Activated B cell treated with CpG ODN at 0.5 μM for 24 hours (primary cell): ENCODE measurements around the gene SLC2A13. TPM values are rescaled to one million over a fixed set of nuclear protein-coding genes. Genes with fewer than 3 reads are reported as not detected.

Experiments
- ATAC-seq: fragments of 200-7000 bp; cut with Tn5 transposase; one replicate; pipeline ENCODE4 v1.10.0; 2021; ENCODE audit warnings: low read depth, mild to moderate bottlenecking, moderate library complexity
- CTCF ChIA-PET: fragments of 350-600 bp; sonication (Branson Sonifier 250); formaldehyde crosslinking; loops from one replicate; lab custom pipeline; 2021; ENCODE audit warnings: antibody characterized with exemption; lab: Charles Lee
- POLR2A ChIA-PET: fragments of 350-600 bp; sonication (Branson Sonifier 250); formaldehyde crosslinking; loops from one replicate; lab custom pipeline; 2021; ENCODE audit warnings: antibody characterized with exemption; lab: Charles Lee
- DNase-seq: peaks from one replicate; pipeline ENCODE4 v3.0.0; 2022
- H3K27ac Mint-ChIP-seq: one replicate; pipeline ENCODE4 v1.8.0; 2020; ENCODE audit warnings: mixed read lengths
- H3K27me3 Mint-ChIP-seq: one replicate; pipeline ENCODE4 v1.8.0; 2021; ENCODE audit warnings: mixed read lengths
- H3K36me3 Mint-ChIP-seq: one replicate; pipeline ENCODE4 v1.8.0; 2021; ENCODE audit warnings: low read depth, mixed read lengths
- H3K4me1 Mint-ChIP-seq: one replicate; pipeline ENCODE4 v1.8.0; 2021; ENCODE audit warnings: mixed read lengths
- H3K4me3 Mint-ChIP-seq: one replicate; pipeline ENCODE4 v1.8.0; 2020; ENCODE audit warnings: mild to moderate bottlenecking, mixed read lengths
- H3K9me3 Mint-ChIP-seq: one replicate; pipeline ENCODE4 v1.8.0; 2020; ENCODE audit warnings: mixed read lengths
- intact Hi-C: fragments of 100-400 bp; cut with micrococcal nuclease; formaldehyde crosslinking; loops from one replicate; pipeline ENCODE4 v1.15.1; 2024
- total RNA-seq: library from RNA; stranded (reverse); gene quantifications from 2 replicates; pipeline ENCODE4 v1.2.3, GENCODE V29; 2022
- TF ChIP-seq, protein P1 (sequence below): fragments of 200-600 bp; IDR thresholded peaks from one replicate; pipeline ENCODE4 v1.8.0; 2022; ENCODE audit warnings: antibody characterized with exemption, mild to moderate bottlenecking

The SLC2A13 gene
- total RNA-seq, 1 donor from 2014 or later, result 17.9 TPM

DNA sequence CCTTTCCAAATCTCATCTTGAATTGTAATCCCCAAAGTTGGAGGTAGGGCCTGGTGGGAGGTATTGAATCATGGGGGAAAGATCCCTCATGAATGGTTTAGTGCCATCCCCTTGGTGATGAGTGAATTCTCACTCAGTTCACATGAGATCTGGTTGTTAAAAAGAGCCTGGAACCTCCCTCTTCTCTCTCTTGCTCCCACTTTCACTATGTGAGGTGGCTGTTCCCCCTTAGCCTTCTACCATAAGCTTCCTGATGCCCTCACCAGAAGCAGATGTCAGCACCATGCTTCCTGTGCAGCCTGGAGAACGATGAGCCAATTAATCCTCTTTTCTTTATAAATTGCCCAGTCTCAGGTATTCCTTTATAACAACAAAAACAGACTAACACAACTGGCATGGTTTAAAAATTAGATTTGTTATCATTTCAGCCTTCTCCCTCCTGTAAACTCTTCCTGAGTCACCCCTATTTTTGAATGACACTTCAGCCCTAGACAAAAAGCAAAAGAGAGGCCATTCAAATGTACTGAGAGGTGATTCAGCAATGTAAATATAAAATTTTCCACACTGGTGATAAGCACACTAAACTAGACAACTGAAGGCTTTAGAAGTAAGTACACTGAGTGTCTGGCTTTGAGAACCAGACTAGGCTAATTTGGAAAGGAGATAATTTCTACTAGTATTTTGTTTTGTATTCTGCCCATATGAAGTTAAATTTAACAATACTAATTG, 274.1 kb downstream of the SLC2A13 start:
- no peak overlapping the region for H3K27ac Mint-ChIP-seq
- no peak for DNase-seq
- POLR2A ChIA-PET, result no interaction called here
- TF ChIP-seq, protein P1, sequence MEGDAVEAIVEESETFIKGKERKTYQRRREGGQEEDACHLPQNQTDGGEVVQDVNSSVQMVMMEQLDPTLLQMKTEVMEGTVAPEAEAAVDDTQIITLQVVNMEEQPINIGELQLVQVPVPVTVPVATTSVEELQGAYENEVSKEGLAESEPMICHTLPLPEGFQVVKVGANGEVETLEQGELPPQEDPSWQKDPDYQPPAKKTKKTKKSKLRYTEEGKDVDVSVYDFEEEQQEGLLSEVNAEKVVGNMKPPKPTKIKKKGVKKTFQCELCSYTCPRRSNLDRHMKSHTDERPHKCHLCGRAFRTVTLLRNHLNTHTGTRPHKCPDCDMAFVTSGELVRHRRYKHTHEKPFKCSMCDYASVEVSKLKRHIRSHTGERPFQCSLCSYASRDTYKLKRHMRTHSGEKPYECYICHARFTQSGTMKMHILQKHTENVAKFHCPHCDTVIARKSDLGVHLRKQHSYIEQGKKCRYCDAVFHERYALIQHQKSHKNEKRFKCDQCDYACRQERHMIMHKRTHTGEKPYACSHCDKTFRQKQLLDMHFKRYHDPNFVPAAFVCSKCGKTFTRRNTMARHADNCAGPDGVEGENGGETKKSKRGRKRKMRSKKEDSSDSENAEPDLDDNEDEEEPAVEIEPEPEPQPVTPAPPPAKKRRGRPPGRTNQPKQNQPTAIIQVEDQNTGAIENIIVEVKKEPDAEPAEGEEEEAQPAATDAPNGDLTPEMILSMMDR, result no peak
- H3K36me3 Mint-ChIP-seq, result peaks cover 5% of the 10 kb centered on the region
- no peak overlapping the region for H3K4me3 Mint-ChIP-seq
- CTCF ChIA-PET, result no interaction called here
- no peaks in the 10 kb centered on the region for H3K9me3 Mint-ChIP-seq
- no peaks in the 10 kb centered on the region for H3K27me3 Mint-ChIP-seq
- no peak for ATAC-seq
- intact Hi-C loops, result no loop called here
- peaks cover 5% of the 10 kb centered on the region for H3K4me1 Mint-ChIP-seq

DNA sequence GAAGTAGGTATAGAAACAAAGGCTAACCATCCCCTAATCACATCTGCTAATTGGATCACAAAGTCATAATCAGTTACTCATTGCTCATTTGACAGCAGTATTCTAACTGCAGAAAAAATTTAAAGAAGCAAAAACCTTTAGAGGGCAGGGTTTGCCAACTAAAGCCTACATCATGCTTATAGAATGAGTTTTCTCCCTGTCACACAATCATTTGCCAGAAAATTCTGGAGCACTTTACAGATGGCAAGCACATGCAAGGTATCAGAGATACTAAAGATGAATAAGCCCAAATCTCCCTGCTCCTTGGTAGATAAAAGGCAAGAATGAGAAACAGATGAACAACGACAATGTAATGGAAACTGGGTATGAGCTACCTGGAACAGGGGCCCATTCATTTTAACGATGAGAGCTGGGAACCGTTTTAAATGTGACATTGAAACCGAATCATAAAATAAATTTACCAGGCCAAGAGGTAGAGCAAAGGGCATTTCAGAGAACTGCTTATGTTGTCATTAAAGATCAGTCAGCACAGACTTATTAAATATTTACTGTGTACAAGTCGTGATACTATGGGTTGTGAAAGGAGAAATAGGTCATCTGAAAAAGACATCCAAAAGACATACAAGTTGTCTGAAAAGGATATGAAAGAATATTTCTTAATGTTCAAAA, 274.9 kb downstream of the SLC2A13 start:
- TF ChIP-seq, protein P1, result no peak
- ATAC-seq (no peak), DNase-seq (no peak)
- ChIA-PET POLR2A (no interaction called here), CTCF (no interaction called here)
- Mint-ChIP-seq H3K9me3 (no peaks in the 10 kb centered on the region), H3K27ac (no peak overlapping the region), H3K4me1 (peaks cover 3% of the 10 kb centered on the region), H3K4me3 (no peak overlapping the region), H3K36me3 (peaks cover 5% of the 10 kb centered on the region), H3K27me3 (no peaks in the 10 kb centered on the region)
- intact Hi-C loops, result no loop called here

DNA sequence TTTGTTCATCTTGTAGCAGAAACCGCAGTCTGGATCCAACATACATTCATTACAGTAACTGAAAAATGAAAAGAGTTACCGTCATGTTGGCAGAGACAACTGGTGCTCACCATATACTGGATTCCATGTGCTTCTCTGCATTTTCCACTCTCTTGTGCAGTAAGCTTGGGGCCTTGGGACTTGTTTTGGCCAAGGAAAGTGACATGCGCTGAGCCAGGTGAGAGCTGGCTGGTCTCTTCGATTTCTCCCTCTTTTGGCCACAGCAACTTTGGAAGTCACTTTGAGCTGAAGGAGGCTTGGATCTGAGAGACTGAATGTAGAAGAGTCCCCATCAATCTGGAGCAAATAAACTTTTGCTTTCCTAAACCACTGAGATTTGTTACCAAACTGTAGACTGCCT, 275.7 kb downstream of the SLC2A13 start:
- no peak for DNase-seq
- ChIA-PET CTCF (no interaction called here), POLR2A (no interaction called here)
- Mint-ChIP-seq H3K9me3 (no peaks in the 10 kb centered on the region), H3K36me3 (peaks cover 5% of the 10 kb centered on the region), H3K27me3 (no peaks in the 10 kb centered on the region), H3K4me1 (no peaks in the 10 kb centered on the region), H3K27ac (no peak overlapping the region), H3K4me3 (no peak overlapping the region)
- intact Hi-C loops, result no loop called here
- no peak for ATAC-seq
- TF ChIP-seq, protein P1, result no peak

DNA sequence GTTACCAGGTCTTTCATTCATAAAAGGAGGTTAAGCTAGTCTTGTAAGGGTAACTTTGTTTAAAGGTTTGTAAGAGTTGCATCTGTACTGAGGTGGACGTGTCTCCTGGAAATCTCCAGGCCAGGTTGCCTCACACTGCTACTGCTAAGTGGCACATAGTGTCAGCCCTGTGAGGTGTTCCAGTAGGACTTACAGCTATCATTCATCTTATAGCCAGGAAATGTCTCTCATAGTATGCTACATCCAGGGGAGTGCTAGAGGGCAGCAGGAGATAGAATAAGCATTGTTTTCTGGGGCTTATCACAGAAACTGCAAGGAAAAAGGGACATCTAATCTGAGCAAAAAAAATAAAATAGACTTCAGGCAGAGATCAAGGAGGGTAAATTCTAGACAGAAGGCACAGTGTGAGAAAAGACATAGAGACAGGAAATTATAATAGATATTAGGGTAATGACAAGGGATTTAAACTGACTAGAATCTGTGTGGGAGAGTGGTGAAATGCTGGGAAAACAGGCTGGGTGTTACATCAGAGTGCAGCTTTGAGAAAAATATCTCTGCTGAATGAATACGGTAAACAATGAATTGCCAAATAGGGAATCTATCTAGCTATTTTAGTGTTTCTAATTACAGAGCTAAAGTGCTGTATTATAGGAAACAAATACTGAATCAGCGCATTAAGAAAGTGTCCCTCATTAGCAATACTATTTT, 281.2 kb downstream of the SLC2A13 start:
- H3K36me3 Mint-ChIP-seq, result peaks cover 5% of the 10 kb centered on the region
- DNase-seq (no peak), ATAC-seq (no peak)
- intact Hi-C loops, result no loop called here
- no peak overlapping the region for H3K27ac Mint-ChIP-seq
- CTCF ChIA-PET, result interaction anchor here (0.8 kb wide), 1 partner anchor 167 kb away, joined by 4 read pairs; no protein-coding TSS in a partner anchor
- no peak overlapping the region for H3K4me3 Mint-ChIP-seq
- no peaks in the 10 kb centered on the region for H3K27me3 Mint-ChIP-seq
- no peaks in the 10 kb centered on the region for H3K9me3 Mint-ChIP-seq
- POLR2A ChIA-PET, result no interaction called here
- TF ChIP-seq, protein P1, result no peak
- H3K4me1 Mint-ChIP-seq, result no peaks in the 10 kb centered on the region

DNA sequence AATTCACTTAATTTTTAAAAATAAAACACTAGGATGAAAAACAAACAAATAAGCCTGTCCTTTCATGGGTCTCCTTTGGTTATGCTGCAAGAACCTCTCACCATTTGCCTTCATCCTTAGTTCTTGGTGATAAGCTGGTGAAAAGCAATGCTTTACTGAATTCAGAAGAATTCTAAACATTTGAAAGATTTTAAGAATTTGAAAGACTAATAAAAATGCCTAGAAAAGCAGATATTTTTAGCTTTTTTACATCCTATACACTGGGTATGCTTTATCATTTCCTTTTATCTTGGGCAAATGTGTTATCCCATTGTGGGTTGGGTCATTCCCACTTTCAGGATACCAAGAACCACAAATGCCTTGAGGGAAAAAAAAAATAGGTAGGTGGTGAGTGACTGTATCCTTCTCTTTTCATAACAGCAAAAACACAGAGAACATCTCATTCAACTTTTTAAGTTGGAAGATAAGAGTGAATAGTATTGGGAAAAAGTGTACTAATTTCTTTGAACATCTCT, 289.2 kb downstream of the SLC2A13 start:
- ATAC-seq (no peak), DNase-seq (no peak)
- TF ChIP-seq, protein P1, result no peak
- Mint-ChIP-seq H3K27me3 (no peaks in the 10 kb centered on the region), H3K4me1 (no peaks in the 10 kb centered on the region), H3K9me3 (no peaks in the 10 kb centered on the region), H3K36me3 (no peaks in the 10 kb centered on the region), H3K4me3 (no peak overlapping the region), H3K27ac (no peak overlapping the region)
- ChIA-PET CTCF (no interaction called here), POLR2A (no interaction called here)
- intact Hi-C loops, result no loop called here
